Measurements from ENCODE around the gene FGD1. TPM values are rescaled to one million over a fixed set of nuclear protein-coding genes. Genes with fewer than 3 reads are reported as not detected.

Gene FGD1
- total and polyA plus RNA-seq, 2 experiments from 2014 or later, result 6.0 to 8.6 TPM

DNA sequence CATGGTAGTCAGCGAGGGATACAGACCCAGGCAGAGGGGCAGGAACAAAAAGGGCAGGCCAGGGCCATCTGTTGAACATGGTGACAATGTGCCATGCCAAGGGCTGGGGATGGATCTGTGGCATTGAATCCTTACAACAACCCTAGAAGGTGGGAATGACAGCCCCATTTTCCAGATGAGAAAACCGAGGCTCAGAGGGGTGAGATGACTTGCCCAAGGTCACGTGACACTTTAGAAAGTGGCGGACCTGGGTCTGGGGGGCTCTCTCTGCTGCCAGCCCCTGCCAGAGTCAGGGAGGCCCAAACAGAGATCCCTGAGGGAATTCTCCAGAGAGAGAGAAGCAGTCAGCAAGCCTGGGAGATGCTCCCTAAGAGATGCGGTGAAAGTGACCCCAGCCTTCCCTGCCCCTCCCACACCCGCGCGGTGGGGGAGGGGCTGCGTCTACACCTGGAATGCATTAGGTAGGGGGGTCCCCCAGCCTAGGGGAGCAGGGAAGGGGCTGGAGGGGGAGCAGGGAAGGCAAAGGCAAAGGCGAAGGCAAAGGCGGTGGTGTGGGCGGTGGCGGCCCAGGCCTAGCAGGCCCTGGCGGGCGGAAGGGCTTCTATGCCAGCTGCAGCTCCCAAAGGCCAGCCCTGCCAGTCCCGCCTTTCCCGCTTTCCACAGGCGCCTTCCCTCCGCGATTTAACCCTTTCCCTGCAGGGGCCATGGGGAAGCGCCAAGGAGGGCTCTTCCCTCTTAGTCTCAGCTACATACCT, 13.0 kb downstream of the FGD1 start:
- no peaks in the 10 kb centered on the region for H3K36me3 ChIP-seq (ENCODE audit: low read depth)
- H2AFZ ChIP-seq, result peak overlapping the region; percentile 70
- no peaks in the 10 kb centered on the region for H3F3A ChIP-seq (ENCODE audit: insufficient read depth)
- DNase-seq, result peak; percentile 55
- 9 to 13% methylated on average over 8 of the region's 21 CpGs for WGBS, 2 experiments (ENCODE audit: low coverage in 1 of 2, low lambda C conversion rate in 2 of 2, missing lambda C conversion rate in 2 of 2)
- no peaks in the 10 kb centered on the region for H3K27me3 ChIP-seq (replicated peaks; ENCODE audit: insufficient read depth)
- H3K4me3 ChIP-seq, result no peak overlapping the region
- TF ChIP-seq EZH2phosphoT487 (IDR thresholded peaks at IDR 0.05; ENCODE audit: insufficient read depth, low read depth), result no peak
- no peak for TF ChIP-seq EZH2 (IDR thresholded peaks at IDR 0.05; ENCODE audit: insufficient read depth, poor library complexity, severe bottlenecking)
- H4K20me1 ChIP-seq (ENCODE audit: insufficient read depth), result no peaks in the 10 kb centered on the region
- peak overlapping the region; percentile 57 for H3K4me2 ChIP-seq (ENCODE audit: unreplicated experiment)
- no peaks in the 10 kb centered on the region for H3K9me2 ChIP-seq (ENCODE audit: insufficient read depth)
- peaks cover 74% of the 10 kb centered on the region for H3K79me2 ChIP-seq (ENCODE audit: insufficient read depth)
- H3K9me3 ChIP-seq (ENCODE audit: low read depth), result no peaks in the 10 kb centered on the region
- peak overlapping the region; percentile 73 for H3K9ac ChIP-seq
- peaks cover 28% of the 10 kb centered on the region for H3K4me1 ChIP-seq (ENCODE audit: insufficient read depth)
- H3K27ac ChIP-seq, result peak overlapping the region; percentile 67
- in situ Hi-C loops (cut with MboI), result no loop called here

DNA sequence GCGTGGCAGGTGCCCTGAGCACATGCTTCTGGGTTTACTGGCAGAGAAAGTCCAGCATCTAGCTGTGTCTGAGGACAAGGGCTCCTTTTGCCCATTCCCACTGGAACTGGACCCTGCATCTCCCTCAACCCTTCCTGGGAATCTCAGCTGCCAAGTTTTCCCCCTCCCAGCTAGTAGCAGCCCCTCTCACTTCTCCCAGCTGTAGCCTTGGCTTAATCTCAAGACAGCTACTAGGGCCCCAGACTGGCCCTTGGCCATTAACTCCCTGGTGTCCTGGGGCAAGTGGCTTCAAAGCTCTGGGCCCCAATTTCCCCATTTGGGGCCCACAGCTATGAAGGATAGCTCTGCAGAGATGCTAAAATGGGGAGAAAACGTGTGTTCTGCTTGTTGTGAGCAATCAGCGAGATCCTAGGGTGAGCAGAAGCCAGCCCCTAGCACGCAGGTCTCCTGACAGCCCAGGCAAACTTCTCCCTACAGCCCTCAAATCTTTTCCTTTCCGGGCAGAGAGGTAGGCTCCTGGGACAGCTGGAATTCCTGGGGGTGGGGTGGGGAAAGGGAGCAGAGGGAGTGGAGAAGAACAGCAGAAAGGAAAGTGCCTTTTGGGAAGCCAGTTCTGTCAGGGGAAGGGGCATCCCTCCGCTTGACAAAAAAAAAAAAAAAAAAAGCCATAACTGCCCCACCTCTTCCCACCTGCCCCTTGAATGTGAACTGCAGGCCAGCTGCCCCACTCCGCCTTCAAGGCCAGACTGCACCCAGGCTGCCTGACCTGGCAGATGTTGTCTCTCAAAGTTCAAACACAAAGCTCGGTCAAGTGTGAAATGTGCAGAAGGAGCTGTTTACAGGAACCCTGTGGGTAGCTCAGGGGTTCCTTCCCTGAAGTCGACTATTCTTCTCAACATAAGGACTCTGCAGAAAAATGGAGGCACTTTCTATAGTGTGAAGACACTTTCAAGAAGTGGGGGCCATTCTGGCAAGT, 16.6 kb downstream of the FGD1 start:
- 54 to 56% methylated on average over 8 to 9 of the region's 9 CpGs for WGBS, 2 experiments (ENCODE audit: low coverage in 1 of 2, low lambda C conversion rate in 2 of 2, missing lambda C conversion rate in 2 of 2)
- Histone ChIP-seq H3K36me3 (ENCODE audit: low read depth) (no peaks in the 10 kb centered on the region), H3K9ac (no peak overlapping the region), H2AFZ (no peak overlapping the region), H3K9me3 (ENCODE audit: low read depth) (no peaks in the 10 kb centered on the region), H3K4me1 (ENCODE audit: insufficient read depth) (peaks cover 23% of the 10 kb centered on the region), H4K20me1 (ENCODE audit: insufficient read depth) (no peaks in the 10 kb centered on the region), H3K79me2 (ENCODE audit: insufficient read depth) (peaks cover 70% of the 10 kb centered on the region), H3F3A (ENCODE audit: insufficient read depth) (no peaks in the 10 kb centered on the region), H3K4me2 (ENCODE audit: unreplicated experiment) (no peak overlapping the region), H3K4me3 (no peak overlapping the region), H3K9me2 (ENCODE audit: insufficient read depth) (no peaks in the 10 kb centered on the region), H3K27me3 (replicated peaks; ENCODE audit: insufficient read depth) (no peaks in the 10 kb centered on the region), H3K27ac (no peak overlapping the region)
- no peak for TF ChIP-seq EZH2 (IDR thresholded peaks at IDR 0.05; ENCODE audit: insufficient read depth, poor library complexity, severe bottlenecking)
- no peak for TF ChIP-seq EZH2phosphoT487 (IDR thresholded peaks at IDR 0.05; ENCODE audit: insufficient read depth, low read depth)
- in situ Hi-C loops (cut with MboI), result no loop called here
- DNase-seq, result no peak

DNA sequence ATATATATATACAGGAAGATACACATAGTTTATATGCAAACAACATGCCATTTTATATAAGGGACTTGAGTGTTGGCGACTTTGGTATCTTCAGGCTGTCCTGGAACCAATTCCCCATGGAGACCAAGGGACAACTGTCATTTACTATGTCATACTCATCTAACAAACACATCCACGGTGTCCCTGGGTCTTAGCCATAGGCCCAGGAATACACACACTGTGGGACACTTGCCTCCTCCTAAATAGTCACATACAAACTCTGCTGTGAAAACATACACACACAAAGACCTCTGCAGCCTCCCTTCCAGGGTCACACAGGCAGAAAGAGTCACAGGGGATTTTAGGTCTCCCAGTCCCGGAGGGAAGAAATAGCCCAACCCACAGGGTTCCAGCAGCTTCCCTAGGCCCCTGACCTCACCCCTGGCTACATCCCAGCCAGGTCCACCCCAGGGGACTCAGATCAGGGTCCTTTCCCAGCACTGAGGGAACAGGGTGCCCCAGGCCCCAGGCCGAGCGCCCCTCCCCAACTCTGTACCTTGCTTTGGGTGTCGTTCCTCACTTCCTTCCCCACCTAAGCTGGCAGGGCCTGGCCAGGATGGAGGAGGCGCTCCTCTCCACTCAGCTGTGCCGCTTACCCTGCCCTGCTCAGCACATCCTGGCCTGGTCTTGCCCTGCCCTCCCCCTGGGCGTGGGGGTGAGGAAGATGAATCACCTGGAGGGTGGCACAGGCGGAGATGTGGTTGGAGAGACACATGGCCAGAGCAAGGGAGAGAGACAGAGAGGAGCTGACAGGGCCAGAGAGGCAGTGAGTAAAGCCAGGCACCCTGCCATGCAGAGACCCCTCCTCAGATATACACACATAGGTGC, 21.8 kb downstream of the FGD1 start:
- Histone ChIP-seq H2AFZ (no peak overlapping the region), H3F3A (ENCODE audit: insufficient read depth) (no peaks in the 10 kb centered on the region), H4K20me1 (ENCODE audit: insufficient read depth) (no peaks in the 10 kb centered on the region), H3K36me3 (ENCODE audit: low read depth) (no peaks in the 10 kb centered on the region), H3K9me3 (ENCODE audit: low read depth) (no peaks in the 10 kb centered on the region), H3K27me3 (replicated peaks; ENCODE audit: insufficient read depth) (no peaks in the 10 kb centered on the region), H3K4me3 (no peak overlapping the region), H3K9me2 (ENCODE audit: insufficient read depth) (no peaks in the 10 kb centered on the region), H3K4me2 (ENCODE audit: unreplicated experiment) (no peak overlapping the region), H3K4me1 (ENCODE audit: insufficient read depth) (no peaks in the 10 kb centered on the region), H3K79me2 (ENCODE audit: insufficient read depth) (peaks cover 47% of the 10 kb centered on the region), H3K27ac (no peak overlapping the region), H3K9ac (no peak overlapping the region)
- no peak for TF ChIP-seq EZH2 (IDR thresholded peaks at IDR 0.05; ENCODE audit: insufficient read depth, poor library complexity, severe bottlenecking)
- TF ChIP-seq EZH2phosphoT487 (IDR thresholded peaks at IDR 0.05; ENCODE audit: insufficient read depth, low read depth), result no peak
- 77 to 92% methylated on average over 6 to 8 of the region's 10 CpGs for WGBS, 2 experiments (ENCODE audit: low coverage in 1 of 2, low lambda C conversion rate in 2 of 2, missing lambda C conversion rate in 2 of 2)
- DNase-seq, result peak; percentile 24
- in situ Hi-C loops (cut with MboI), result no loop called here

All from GM23248 (cell line).